Kidney epithelial cell (primary cell): ENCODE results near the gene SLC41A1. TPM values are rescaled to one million over a fixed set of nuclear protein-coding genes. Genes with fewer than 3 reads are reported as not detected.

ENCODE experiments used
- DNase-seq: peaks from one replicate; pipeline ENCODE4 v3.0.0-alpha.2; 2010; ENCODE audit warnings: low read depth
- H3K27me3 ChIP-seq: 2 replicates; pipeline ENCODE4 v1.6.0; 2011; ENCODE audit warnings: low read length; ENCODE audit not compliant: control insufficient read depth, insufficient read depth
- H3K36me3 ChIP-seq: 2 replicates; pipeline ENCODE4 v1.5.1; 2011; ENCODE audit warnings: low read length; ENCODE audit not compliant: control insufficient read depth, insufficient read depth
- H3K4me3 ChIP-seq: 2 replicates; pipeline ENCODE4 v1.5.1; 2011; ENCODE audit warnings: low read depth, mild to moderate bottlenecking, control low read depth, low read length
- CTCF ChIP-seq: IDR thresholded peaks from 2 replicates; pipeline ENCODE4 v1.5.1; 2011; ENCODE audit warnings: mild to moderate bottlenecking, moderate library complexity, low read length, control low read depth, inconsistent platforms; ENCODE audit not compliant: insufficient read depth, poor library complexity, severe bottlenecking
- total RNA-seq: library from RNA; depleted of rRNA; stranded (reverse); fragments of >200 nt; gene quantifications from 2 replicates; pipeline ENCODE4 v1.2.3, GENCODE V29; 2015

Gene SLC41A1
- total RNA-seq, 1 donor from 2014 or later = 20.9 TPM

GRCh38 chr1:205774198-205775014, 38.6 kb downstream of the SLC41A1 start:
- H3K4me3 ChIP-seq = peak overlapping the region; percentile 93
- no peak for TF ChIP-seq CTCF
- DNase-seq = no peak

GRCh38 chr1:205772607-205773032, 40.4 kb downstream of the SLC41A1 start:
- Histone ChIP-seq H3K36me3 (no peaks in the 10 kb centered on the region), H3K27me3 (no peaks in the 10 kb centered on the region), H3K4me3 (no peak overlapping the region)
- no peak for DNase-seq
- no peak for TF ChIP-seq CTCF

More at GRCh38 chr1:205774198-205775014, 38.6 kb downstream of the SLC41A1 start:
- no peaks in the 10 kb centered on the region for H3K36me3 ChIP-seq
- no peaks in the 10 kb centered on the region for H3K27me3 ChIP-seq

DNA sequence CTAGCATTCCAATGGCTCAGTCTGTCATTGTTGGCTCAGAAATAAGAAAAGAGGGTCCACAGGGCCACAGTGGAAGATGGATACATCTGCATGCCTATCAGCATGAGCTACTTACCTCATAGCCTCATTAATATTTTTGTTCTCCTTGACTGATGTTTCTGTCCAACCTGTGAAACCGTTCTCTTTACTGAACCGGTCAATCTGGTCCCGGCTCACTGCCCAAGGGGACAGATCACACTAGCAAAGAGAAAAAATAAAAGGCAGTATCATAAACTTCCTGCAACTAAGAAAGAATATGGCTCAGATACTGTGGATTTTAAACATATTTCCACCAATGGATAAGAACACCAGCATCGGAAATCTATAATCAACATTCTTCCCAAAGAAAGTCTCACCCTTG, 42.4 kb downstream of the SLC41A1 start:
- Histone ChIP-seq H3K27me3 (no peaks in the 10 kb centered on the region), H3K36me3 (no peaks in the 10 kb centered on the region), H3K4me3 (no peak overlapping the region)
- DNase-seq = no peak
- no peak for TF ChIP-seq CTCF

DNA sequence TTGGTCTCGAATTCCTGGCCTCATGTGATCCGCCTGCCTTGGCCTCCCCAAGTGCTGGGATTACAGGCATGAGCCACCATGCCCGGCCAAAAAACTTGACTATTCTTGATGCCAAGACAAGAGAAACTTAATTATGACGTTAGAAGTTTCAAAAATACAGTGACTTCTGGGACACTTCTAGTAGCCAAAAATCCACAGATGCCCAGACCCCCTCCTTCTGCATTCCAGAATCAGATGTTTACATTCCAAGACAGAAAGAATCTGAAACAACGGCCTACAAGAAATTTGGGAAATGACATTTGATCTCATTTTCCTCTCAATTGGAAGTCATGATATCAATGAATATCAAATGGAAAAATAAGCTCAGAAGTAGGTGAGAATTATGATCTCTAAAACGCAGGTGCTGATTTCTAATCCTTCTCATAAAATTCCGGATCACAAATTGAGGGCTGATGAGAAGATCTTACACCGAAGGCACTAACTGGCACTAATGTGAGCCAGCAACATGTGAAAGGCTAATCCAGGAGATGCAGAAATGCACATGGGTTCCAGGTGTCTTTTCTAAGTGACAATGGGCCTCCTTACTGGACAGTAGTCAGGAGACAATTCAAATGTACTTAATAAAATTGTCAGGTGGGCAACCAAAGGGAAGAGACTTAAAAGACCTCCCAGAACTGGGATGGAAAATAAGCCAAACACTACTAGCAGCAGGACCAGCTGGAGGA, 43.2 kb downstream of the SLC41A1 start:
- no peak for DNase-seq
- H3K4me3 ChIP-seq = no peak overlapping the region
- no peak for TF ChIP-seq CTCF
- no peaks in the 10 kb centered on the region for H3K27me3 ChIP-seq
- no peaks in the 10 kb centered on the region for H3K36me3 ChIP-seq

DNA sequence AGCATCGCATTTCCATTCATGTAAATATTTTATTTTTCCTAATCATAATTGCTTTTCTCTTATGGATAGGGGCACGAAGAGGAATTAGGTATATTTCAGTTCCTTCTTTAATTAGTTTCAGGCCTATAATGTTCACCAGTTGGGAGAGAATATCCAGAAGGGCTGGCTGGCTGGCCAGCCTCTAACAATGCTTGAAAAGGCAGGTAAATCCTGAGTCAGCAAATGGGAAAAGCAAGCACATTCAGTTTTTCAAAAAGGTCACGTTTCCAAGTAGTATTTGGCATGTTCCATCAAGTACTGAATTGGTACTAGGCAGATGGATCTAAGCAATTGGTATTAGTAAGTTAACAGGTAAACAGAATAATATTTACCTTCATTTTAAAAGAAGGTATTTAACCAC, 45.8 kb downstream of the SLC41A1 start:
- DNase-seq = no peak
- no peaks in the 10 kb centered on the region for H3K36me3 ChIP-seq
- no peaks in the 10 kb centered on the region for H3K27me3 ChIP-seq
- no peak overlapping the region for H3K4me3 ChIP-seq
- TF ChIP-seq CTCF = no peak

DNA sequence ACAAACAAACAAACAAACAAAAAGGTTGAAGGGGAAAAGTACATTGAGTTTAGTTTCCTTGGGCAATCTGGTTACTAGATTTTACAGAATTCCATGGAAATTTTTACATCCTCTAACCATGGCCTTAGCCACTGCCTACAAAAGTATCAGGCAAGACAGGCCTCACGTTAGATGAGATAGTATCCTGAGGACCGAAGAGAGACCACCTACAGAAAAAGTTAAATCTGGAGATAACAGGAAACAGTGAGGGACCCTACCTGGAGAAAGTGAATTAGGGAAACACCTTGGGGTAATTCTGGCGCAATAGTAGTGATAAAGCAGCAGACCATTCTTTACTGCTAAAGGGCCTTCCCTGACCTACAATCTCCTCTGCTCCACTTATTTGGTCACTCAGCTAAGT, 46.4 kb downstream of the SLC41A1 start:
- Histone ChIP-seq H3K36me3 (no peaks in the 10 kb centered on the region), H3K27me3 (no peaks in the 10 kb centered on the region), H3K4me3 (no peak overlapping the region)
- DNase-seq = no peak
- TF ChIP-seq CTCF = no peak
